ENCODE measurements around the gene LRRC72. TPM values are rescaled to one million over a fixed set of nuclear protein-coding genes. Genes with fewer than 3 reads are reported as not detected.

Gene LRRC72
- total and polyA plus RNA-seq, 10 of the 15 experiments (the other 5 are each of a cell fraction or from before 2014, with no cell fraction given): not detected

GRCh38 chr7:16548428-16548827, 21.8 kb downstream of the LRRC72 start (continued):
- no peak for TF ChIP-seq E2F8 (IDR thresholded peaks at IDR 0.05; ENCODE audit: low read depth, partially characterized antibody)
- no peak for TF ChIP-seq KAT2A (conservative IDR thresholded peaks at IDR 0.05; ENCODE audit: control insufficient read depth, low read depth, low read length)
- no peak for TF ChIP-seq ZNF217 (IDR thresholded peaks at IDR 0.05)
- TF ChIP-seq, protein P1, sequence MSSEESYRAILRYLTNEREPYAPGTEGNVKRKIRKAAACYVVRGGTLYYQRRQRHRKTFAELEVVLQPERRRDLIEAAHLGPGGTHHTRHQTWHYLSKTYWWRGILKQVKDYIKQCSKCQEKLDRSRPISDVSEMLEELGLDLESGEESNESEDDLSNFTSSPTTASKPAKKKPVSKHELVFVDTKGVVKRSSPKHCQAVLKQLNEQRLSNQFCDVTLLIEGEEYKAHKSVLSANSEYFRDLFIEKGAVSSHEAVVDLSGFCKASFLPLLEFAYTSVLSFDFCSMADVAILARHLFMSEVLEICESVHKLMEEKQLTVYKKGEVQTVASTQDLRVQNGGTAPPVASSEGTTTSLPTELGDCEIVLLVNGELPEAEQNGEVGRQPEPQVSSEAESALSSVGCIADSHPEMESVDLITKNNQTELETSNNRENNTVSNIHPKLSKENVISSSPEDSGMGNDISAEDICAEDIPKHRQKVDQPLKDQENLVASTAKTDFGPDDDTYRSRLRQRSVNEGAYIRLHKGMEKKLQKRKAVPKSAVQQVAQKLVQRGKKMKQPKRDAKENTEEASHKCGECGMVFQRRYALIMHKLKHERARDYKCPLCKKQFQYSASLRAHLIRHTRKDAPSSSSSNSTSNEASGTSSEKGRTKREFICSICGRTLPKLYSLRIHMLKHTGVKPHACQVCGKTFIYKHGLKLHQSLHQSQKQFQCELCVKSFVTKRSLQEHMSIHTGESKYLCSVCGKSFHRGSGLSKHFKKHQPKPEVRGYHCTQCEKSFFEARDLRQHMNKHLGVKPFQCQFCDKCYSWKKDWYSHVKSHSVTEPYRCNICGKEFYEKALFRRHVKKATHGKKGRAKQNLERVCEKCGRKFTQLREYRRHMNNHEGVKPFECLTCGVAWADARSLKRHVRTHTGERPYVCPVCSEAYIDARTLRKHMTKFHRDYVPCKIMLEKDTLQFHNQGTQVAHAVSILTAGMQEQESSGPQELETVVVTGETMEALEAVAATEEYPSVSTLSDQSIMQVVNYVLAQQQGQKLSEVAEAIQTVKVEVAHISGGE (CRISPR knock-in tag; IDR thresholded peaks at IDR 0.05): no peak
- no peak for TF ChIP-seq RFX5 (IDR thresholded peaks at IDR 0.05; ENCODE audit: low read depth, low read length)
- no peak for TF ChIP-seq CHD1 (IDR thresholded peaks at IDR 0.05; ENCODE audit: low read depth, low read length)
- TF ChIP-seq RAD51 (IDR thresholded peaks at IDR 0.05): no peak
- TF ChIP-seq, protein P2, sequence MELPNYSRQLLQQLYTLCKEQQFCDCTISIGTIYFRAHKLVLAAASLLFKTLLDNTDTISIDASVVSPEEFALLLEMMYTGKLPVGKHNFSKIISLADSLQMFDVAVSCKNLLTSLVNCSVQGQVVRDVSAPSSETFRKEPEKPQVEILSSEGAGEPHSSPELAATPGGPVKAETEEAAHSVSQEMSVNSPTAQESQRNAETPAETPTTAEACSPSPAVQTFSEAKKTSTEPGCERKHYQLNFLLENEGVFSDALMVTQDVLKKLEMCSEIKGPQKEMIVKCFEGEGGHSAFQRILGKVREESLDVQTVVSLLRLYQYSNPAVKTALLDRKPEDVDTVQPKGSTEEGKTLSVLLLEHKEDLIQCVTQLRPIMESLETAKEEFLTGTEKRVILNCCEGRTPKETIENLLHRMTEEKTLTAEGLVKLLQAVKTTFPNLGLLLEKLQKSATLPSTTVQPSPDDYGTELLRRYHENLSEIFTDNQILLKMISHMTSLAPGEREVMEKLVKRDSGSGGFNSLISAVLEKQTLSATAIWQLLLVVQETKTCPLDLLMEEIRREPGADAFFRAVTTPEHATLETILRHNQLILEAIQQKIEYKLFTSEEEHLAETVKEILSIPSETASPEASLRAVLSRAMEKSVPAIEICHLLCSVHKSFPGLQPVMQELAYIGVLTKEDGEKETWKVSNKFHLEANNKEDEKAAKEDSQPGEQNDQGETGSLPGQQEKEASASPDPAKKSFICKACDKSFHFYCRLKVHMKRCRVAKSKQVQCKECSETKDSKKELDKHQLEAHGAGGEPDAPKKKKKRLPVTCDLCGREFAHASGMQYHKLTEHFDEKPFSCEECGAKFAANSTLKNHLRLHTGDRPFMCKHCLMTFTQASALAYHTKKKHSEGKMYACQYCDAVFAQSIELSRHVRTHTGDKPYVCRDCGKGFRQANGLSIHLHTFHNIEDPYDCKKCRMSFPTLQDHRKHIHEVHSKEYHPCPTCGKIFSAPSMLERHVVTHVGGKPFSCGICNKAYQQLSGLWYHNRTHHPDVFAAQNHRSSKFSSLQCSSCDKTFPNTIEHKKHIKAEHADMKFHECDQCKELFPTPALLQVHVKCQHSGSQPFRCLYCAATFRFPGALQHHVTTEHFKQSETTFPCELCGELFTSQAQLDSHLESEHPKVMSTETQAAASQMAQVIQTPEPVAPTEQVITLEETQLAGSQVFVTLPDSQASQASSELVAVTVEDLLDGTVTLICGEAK (IDR thresholded peaks at IDR 0.05; ENCODE audit: borderline replicate concordance): no peak
- TF ChIP-seq, protein P3, sequence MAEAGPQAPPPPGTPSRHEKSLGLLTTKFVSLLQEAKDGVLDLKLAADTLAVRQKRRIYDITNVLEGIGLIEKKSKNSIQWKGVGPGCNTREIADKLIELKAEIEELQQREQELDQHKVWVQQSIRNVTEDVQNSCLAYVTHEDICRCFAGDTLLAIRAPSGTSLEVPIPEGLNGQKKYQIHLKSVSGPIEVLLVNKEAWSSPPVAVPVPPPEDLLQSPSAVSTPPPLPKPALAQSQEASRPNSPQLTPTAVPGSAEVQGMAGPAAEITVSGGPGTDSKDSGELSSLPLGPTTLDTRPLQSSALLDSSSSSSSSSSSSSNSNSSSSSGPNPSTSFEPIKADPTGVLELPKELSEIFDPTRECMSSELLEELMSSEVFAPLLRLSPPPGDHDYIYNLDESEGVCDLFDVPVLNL (IDR thresholded peaks at IDR 0.05; ENCODE audit: low read depth, low read length): no peak
- no peak for TF ChIP-seq NBN (IDR thresholded peaks at IDR 0.05)
- no peak for TF ChIP-seq ATF2 (IDR thresholded peaks at IDR 0.05; ENCODE audit: low read length)
- no peak for TF ChIP-seq FOXM1 (IDR thresholded peaks at IDR 0.05; ENCODE audit: low read depth, low read length)
